Fibroblast of lung (primary cell): ENCODE results near the gene MAP7. TPM values are rescaled to one million over a fixed set of nuclear protein-coding genes. Genes with fewer than 3 reads are reported as not detected.

ENCODE experiments used
- DNase-seq, 2 donors: peaks; one replicate each; pipeline versions ENCODE4 v3.0.0 to v3.0.0-alpha.2; 2010; ENCODE audit warnings: low read depth in 2 of 2
- H2AFZ ChIP-seq: 2 replicates; pipeline ENCODE4 v1.5.1; 2012; ENCODE audit warnings: low read length, control low read depth, inconsistent platforms
- H3K27ac ChIP-seq: 2 replicates; pipeline ENCODE4 v1.5.1; 2011; ENCODE audit warnings: low read length, control low read depth; ENCODE audit not compliant: insufficient read depth
- H3K27me3 ChIP-seq: 2 replicates; pipeline ENCODE4 v1.5.1; 2011; ENCODE audit warnings: mild to moderate bottlenecking, low read length; ENCODE audit not compliant: control insufficient read depth, insufficient read depth
- H3K36me3 ChIP-seq: 2 replicates; pipeline ENCODE4 v1.5.1; 2011; ENCODE audit warnings: low read length; ENCODE audit not compliant: control insufficient read depth, insufficient read depth
- H3K4me1 ChIP-seq: 2 replicates; pipeline ENCODE4 v1.5.1; 2011; ENCODE audit warnings: low read length; ENCODE audit not compliant: control insufficient read depth, insufficient read depth; ENCODE audit errors: extremely low read depth
- H3K4me2 ChIP-seq: 2 replicates; pipeline ENCODE4 v1.5.1; 2011; ENCODE audit warnings: low read length, control low read depth; ENCODE audit not compliant: insufficient read depth; ENCODE audit errors: extremely low read depth
- H3K4me3 ChIP-seq, 4 experiments: fragments of 200-600 bp in 1 of 4; sonication (generic) in 1 of 4; replicated peaks in 1 of 4; 2 replicates each; pipeline ENCODE4 v1.5.1; 2011 to 2016; ENCODE audit warnings: low read length in 4 of 4, low read depth in 3 of 4, mild to moderate bottlenecking in 3 of 4, control low read depth in 2 of 4, inconsistent platforms in 1 of 4, mixed read lengths in 1 of 4; ENCODE audit not compliant: insufficient read depth in 1 of 4; ENCODE audit errors: control extremely low read depth in 1 of 4
- H3K79me2 ChIP-seq: 2 replicates; pipeline ENCODE4 v1.5.1; 2012; ENCODE audit warnings: mild to moderate bottlenecking, low read length, inconsistent platforms; ENCODE audit not compliant: control insufficient read depth, insufficient read depth
- H3K9ac ChIP-seq: 2 replicates; pipeline ENCODE4 v1.5.1; 2011; ENCODE audit warnings: mild to moderate bottlenecking, low read length, control low read depth; ENCODE audit not compliant: insufficient read depth
- H3K9me3 ChIP-seq: 2 replicates; pipeline ENCODE4 v1.5.1; 2012; ENCODE audit warnings: low read depth, low read length; ENCODE audit not compliant: control insufficient read depth, insufficient read depth
- H4K20me1 ChIP-seq: 2 replicates; pipeline ENCODE4 v1.5.1; 2011; ENCODE audit warnings: low read length; ENCODE audit not compliant: control insufficient read depth, insufficient read depth; ENCODE audit errors: extremely low read depth
- EZH2 ChIP-seq: IDR thresholded peaks from 2 replicates; pipeline ENCODE4 v1.5.1; 2012; ENCODE audit warnings: low read length, control low read depth, mild to moderate bottlenecking; ENCODE audit errors: missing control alignments
- polyA plus RNA-seq, 2 donors: library from polyadenylated mRNA; depleted of rRNA in 1 of 2; stranded (reverse) in 1 of 2; unstranded in 1 of 2; fragments of >200 nt; gene quantifications; 2 replicates each; pipeline ENCODE4 v1.2.1, GENCODE V29; 2011 to 2012; ENCODE audit warnings: missing spikeins in 1 of 2
- total RNA-seq: library from RNA; depleted of rRNA; stranded (reverse); fragments of >200 nt; gene quantifications from 2 replicates; pipeline ENCODE4 v1.2.1, GENCODE V29; 2014
- TF ChIP-seq, protein P1 (sequence below), 2 donors: IDR thresholded peaks in 1 of 2; conservative IDR thresholded peaks in 1 of 2; 1 replicate in 1 of 2; 2 replicates in 1 of 2; pipeline ENCODE4 v1.5.1; 2011 to 2012; ENCODE audit warnings: low read length in 2 of 2, control low read depth in 1 of 2, inconsistent platforms in 1 of 2, low read depth in 1 of 2, mild to moderate bottlenecking in 1 of 2

MAP7 gene
- total and polyA plus RNA-seq, 2 donors (not counting 1 experiment from before 2014, with no cell fraction given), result 0.40 to 1.5 TPM

GRCh38 chr6:136517582-136517981, 32.6 kb downstream of the MAP7 start:
- H3K27me3 ChIP-seq, result no peaks in the 10 kb centered on the region
- no peaks in the 10 kb centered on the region for H3K4me1 ChIP-seq
- no peak overlapping the region for H3K9ac ChIP-seq
- H2AFZ ChIP-seq, result no peak overlapping the region
- no peak overlapping the region for H3K27ac ChIP-seq
- H3K36me3 ChIP-seq, result no peaks in the 10 kb centered on the region
- H3K4me3 ChIP-seq, result no peak overlapping the region
- no peak overlapping the region for H3K4me2 ChIP-seq
- TF ChIP-seq, protein P1, sequence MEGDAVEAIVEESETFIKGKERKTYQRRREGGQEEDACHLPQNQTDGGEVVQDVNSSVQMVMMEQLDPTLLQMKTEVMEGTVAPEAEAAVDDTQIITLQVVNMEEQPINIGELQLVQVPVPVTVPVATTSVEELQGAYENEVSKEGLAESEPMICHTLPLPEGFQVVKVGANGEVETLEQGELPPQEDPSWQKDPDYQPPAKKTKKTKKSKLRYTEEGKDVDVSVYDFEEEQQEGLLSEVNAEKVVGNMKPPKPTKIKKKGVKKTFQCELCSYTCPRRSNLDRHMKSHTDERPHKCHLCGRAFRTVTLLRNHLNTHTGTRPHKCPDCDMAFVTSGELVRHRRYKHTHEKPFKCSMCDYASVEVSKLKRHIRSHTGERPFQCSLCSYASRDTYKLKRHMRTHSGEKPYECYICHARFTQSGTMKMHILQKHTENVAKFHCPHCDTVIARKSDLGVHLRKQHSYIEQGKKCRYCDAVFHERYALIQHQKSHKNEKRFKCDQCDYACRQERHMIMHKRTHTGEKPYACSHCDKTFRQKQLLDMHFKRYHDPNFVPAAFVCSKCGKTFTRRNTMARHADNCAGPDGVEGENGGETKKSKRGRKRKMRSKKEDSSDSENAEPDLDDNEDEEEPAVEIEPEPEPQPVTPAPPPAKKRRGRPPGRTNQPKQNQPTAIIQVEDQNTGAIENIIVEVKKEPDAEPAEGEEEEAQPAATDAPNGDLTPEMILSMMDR (conservative IDR thresholded peaks at IDR 0.05 in 1 of 2, IDR thresholded peaks at IDR 0.05 in 1 of 2; ENCODE audit: low read depth in 1 of 2, low read length in 2 of 2), result no peak
- no peaks in the 10 kb centered on the region for H4K20me1 ChIP-seq
- H3K79me2 ChIP-seq, result no peaks in the 10 kb centered on the region
- no peak for DNase-seq
- H3K9me3 ChIP-seq, result no peaks in the 10 kb centered on the region

GRCh38 chr6:136517002-136517401, 33.2 kb downstream of the MAP7 start:
- H3K9me3 ChIP-seq, result no peaks in the 10 kb centered on the region
- no peak for TF ChIP-seq EZH2
- TF ChIP-seq, protein P1 (conservative IDR thresholded peaks at IDR 0.05 in 1 of 2, IDR thresholded peaks at IDR 0.05 in 1 of 2; ENCODE audit: low read depth in 1 of 2, low read length in 2 of 2), result no peak
- no peaks in the 10 kb centered on the region for H3K36me3 ChIP-seq
- no peak overlapping the region for H3K4me3 ChIP-seq
- no peak overlapping the region for H3K9ac ChIP-seq
- H3K4me1 ChIP-seq, result no peaks in the 10 kb centered on the region
- H3K4me2 ChIP-seq, result no peak overlapping the region
- H2AFZ ChIP-seq, result no peak overlapping the region
- DNase-seq, result no peak
- H4K20me1 ChIP-seq, result no peaks in the 10 kb centered on the region
- no peak overlapping the region for H3K27ac ChIP-seq
- no peaks in the 10 kb centered on the region for H3K79me2 ChIP-seq
- no peaks in the 10 kb centered on the region for H3K27me3 ChIP-seq

GRCh38 chr6:136514591-136514990, 35.6 kb downstream of the MAP7 start:
- Histone ChIP-seq H3K36me3 (no peaks in the 10 kb centered on the region), H3K4me1 (no peaks in the 10 kb centered on the region), H3K4me3 (no peak overlapping the region), H3K27me3 (peaks cover 3% of the 10 kb centered on the region), H3K79me2 (no peaks in the 10 kb centered on the region), H2AFZ (no peak overlapping the region), H3K4me2 (no peak overlapping the region), H3K9ac (no peak overlapping the region), H3K27ac (no peak overlapping the region), H4K20me1 (no peaks in the 10 kb centered on the region), H3K9me3 (no peaks in the 10 kb centered on the region)
- TF ChIP-seq EZH2, result no peak
- TF ChIP-seq, protein P1 (conservative IDR thresholded peaks at IDR 0.05 in 1 of 2, IDR thresholded peaks at IDR 0.05 in 1 of 2; ENCODE audit: low read depth in 1 of 2, low read length in 2 of 2), result no peak
- no peak for DNase-seq
